IPS-20b (cell line): Measurements from ENCODE around the gene PPIP5K2.
A peak's percentile ranks its signal among the peaks of the same experiment; 100 is the strongest.
"Not testable (repeated sequence)": the region's sequence is repeated elsewhere in the genome, so short reads cannot be mapped to it uniquely, and the experiment has no call there.

Source experiments
- H3K27ac ChIP-seq: one replicate; pipeline ENCODE4 v1.5.1; 2013; ENCODE audit warnings: low read length
- H3K27me3 ChIP-seq: 2 replicates; pipeline ENCODE4 v1.6.1; 2013; ENCODE audit warnings: mild to moderate bottlenecking, low read length, inconsistent platforms; ENCODE audit not compliant: insufficient read depth
- H3K36me3 ChIP-seq: 2 replicates; pipeline ENCODE4 v1.6.1; 2013; ENCODE audit warnings: low read depth, mild to moderate bottlenecking, inconsistent platforms, low read length, moderate library complexity; ENCODE audit not compliant: insufficient read depth
- H3K4me1 ChIP-seq: 2 replicates; pipeline ENCODE4 v1.6.1; 2013; ENCODE audit warnings: mild to moderate bottlenecking, control low read depth, inconsistent platforms, low read length, moderate library complexity; ENCODE audit not compliant: insufficient read depth
- H3K4me3 ChIP-seq: 2 replicates; pipeline ENCODE4 v1.5.1; 2013; ENCODE audit warnings: mild to moderate bottlenecking, low read length, inconsistent platforms
- H3K9ac ChIP-seq: 2 replicates; pipeline ENCODE4 v1.6.1; 2013; ENCODE audit warnings: low read depth, mild to moderate bottlenecking, inconsistent platforms, low read length, moderate library complexity
- H3K9me3 ChIP-seq: 2 replicates; pipeline ENCODE4 v1.6.1; 2013; ENCODE audit warnings: mild to moderate bottlenecking, low read depth, low read length, inconsistent platforms; ENCODE audit not compliant: insufficient read depth

Gene PPIP5K2

GRCh38 chr5:103122242-103122641 lies 2.1 kb downstream of the PPIP5K2 start:
- 0 out of 2 replicates have a peak overlapping the region, but pooled peaks have one; percentile 96 for H3K4me3 ChIP-seq
- H3K4me1 ChIP-seq, result peaks cover 6% of the 10 kb centered on the region; the same call in 1 of the 2 replicates
- H3K27me3 ChIP-seq, result no peaks in the 10 kb centered on the region
- H3K9me3 ChIP-seq, result no peaks in the 10 kb centered on the region
- H3K36me3 ChIP-seq, result no peaks in the 10 kb centered on the region
- H3K27ac ChIP-seq, result no peak overlapping the region
- no peak overlapping the region for H3K9ac ChIP-seq

GRCh38 chr5:103126557-103126956 lies 6.5 kb downstream of the PPIP5K2 start:
- no peaks in the 10 kb centered on the region for H3K36me3 ChIP-seq
- H3K27ac ChIP-seq, result no peak overlapping the region
- no peaks in the 10 kb centered on the region for H3K9me3 ChIP-seq
- H3K9ac ChIP-seq, result no peak overlapping the region
- H3K4me1 ChIP-seq, result peaks cover 2% of the 10 kb centered on the region; the same call in 1 of the 2 replicates
- no peak overlapping the region for H3K4me3 ChIP-seq
- H3K27me3 ChIP-seq, result no peaks in the 10 kb centered on the region

DNA sequence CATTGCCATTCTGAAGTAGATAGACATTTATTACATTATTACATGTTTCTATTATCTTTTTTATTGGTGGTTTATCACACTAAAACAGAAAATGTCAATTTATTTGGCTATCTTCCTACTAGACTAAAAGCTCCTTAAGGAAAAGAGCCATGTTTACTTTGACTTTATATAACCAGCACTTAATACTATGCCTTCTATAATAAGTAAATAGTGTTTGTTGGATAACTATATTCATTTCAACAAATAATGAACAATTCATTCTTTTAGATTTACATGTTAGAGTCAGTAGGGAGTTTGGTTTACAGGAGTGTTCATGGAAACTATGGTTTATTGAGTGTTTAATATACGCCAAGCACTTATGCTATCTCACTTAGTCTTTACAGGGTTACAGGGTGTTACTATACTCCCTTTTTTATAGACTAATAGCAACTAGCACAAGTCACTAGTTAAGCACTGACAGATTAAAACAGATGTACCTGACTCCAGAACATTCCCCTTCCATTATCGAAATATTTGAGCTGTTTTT lies 7.3 kb downstream of the PPIP5K2 start:
- Histone ChIP-seq H3K9ac (no peak overlapping the region), H3K27ac (no peak overlapping the region), H3K27me3 (no peaks in the 10 kb centered on the region), H3K9me3 (no peaks in the 10 kb centered on the region), H3K4me3 (no peak overlapping the region), H3K4me1 (no peaks in the 10 kb centered on the region), H3K36me3 (no peaks in the 10 kb centered on the region)

DNA sequence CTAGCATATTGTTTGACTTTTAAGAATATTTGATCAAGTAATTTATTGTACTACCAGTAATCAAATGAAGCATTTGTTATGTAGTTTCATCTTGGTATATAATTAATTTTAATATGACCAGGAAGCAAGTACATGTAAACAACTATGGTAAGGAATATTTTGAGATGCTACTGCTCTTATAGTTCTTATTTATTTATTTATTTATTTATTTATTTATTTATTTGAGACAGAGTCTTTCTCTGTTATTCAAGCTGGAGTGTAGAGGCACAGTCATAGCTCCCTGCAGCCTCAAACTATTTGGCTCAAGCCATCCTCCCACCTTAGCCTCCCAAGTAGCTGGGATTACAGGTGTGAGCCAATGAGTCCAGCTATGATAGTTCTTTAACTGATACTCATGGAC lies 8.1 kb downstream of the PPIP5K2 start:
- Histone ChIP-seq H3K4me1 (no peaks in the 10 kb centered on the region), H3K4me3 (no peak overlapping the region), H3K9me3 (no peaks in the 10 kb centered on the region), H3K27me3 (no peaks in the 10 kb centered on the region), H3K9ac (no peak overlapping the region), H3K36me3 (no peaks in the 10 kb centered on the region), H3K27ac (no peak overlapping the region)

- Histone ChIP-seq H3K9ac (no peak overlapping the region), H3K9me3 (no peaks in the 10 kb centered on the region), H3K27ac (no peak overlapping the region), H3K27me3 (no peaks in the 10 kb centered on the region), H3K4me3 (no peak overlapping the region), H3K36me3 (no peaks in the 10 kb centered on the region), H3K4me1 (no peaks in the 10 kb centered on the region)
These were observed 12.6 kb downstream of the PPIP5K2 start for GRCh38 chr5:103132684-103133083.

GRCh38 chr5:103133231-103133630 lies 13.1 kb downstream of the PPIP5K2 start:
- no peaks in the 10 kb centered on the region for H3K27me3 ChIP-seq
- H3K9me3 ChIP-seq, result no peaks in the 10 kb centered on the region
- H3K4me1 ChIP-seq, result no peaks in the 10 kb centered on the region
- no peak overlapping the region for H3K4me3 ChIP-seq
- no peak overlapping the region for H3K27ac ChIP-seq
- no peaks in the 10 kb centered on the region for H3K36me3 ChIP-seq
- no peak overlapping the region for H3K9ac ChIP-seq

GRCh38 chr5:103135461-103135860 lies 15.4 kb downstream of the PPIP5K2 start:
- no peak overlapping the region for H3K27ac ChIP-seq
- H3K9ac ChIP-seq, result no peak overlapping the region
- no peaks in the 10 kb centered on the region for H3K9me3 ChIP-seq
- H3K4me1 ChIP-seq, result no peaks in the 10 kb centered on the region
- no peak overlapping the region for H3K4me3 ChIP-seq
- no peaks in the 10 kb centered on the region for H3K27me3 ChIP-seq
- H3K36me3 ChIP-seq, result peaks cover 10% of the 10 kb centered on the region; the same call in 1 of the 2 replicates

DNA sequence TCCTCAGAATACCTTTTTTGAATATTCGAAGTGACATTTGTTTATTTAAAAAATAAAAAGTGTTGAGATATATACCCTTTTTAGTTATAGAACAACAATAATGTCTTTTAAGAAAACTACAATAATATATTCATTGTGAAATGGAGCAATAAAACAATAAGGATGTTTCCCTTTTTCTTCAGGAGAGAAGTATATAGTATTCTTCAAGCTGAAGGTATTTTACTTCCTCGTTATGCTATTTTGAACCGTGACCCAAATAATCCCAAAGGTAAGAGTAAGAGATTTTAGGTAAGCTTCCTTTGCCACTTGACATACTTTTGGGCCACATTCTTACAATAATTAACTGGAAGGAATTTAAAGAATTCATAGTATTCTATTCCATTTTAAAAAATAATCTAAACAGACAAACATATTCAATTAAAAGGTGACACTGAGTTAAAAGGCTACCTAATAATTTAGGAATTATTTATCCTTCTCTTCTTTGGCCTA lies 18.1 kb downstream of the PPIP5K2 start:
- Histone ChIP-seq H3K36me3 (peaks cover 10% of the 10 kb centered on the region; the same call in 1 of the 2 replicates), H3K27me3 (no peaks in the 10 kb centered on the region), H3K4me3 (no peak overlapping the region), H3K9me3 (no peaks in the 10 kb centered on the region), H3K9ac (no peak overlapping the region), H3K27ac (no peak overlapping the region), H3K4me1 (no peaks in the 10 kb centered on the region)

- Histone ChIP-seq H3K4me1 (no peaks in the 10 kb centered on the region), H3K4me3 (no peak overlapping the region), H3K27me3 (no peaks in the 10 kb centered on the region), H3K36me3 (peaks cover 10% of the 10 kb centered on the region; the same call in 1 of the 2 replicates), H3K9ac (no peak overlapping the region), H3K27ac (no peak overlapping the region), H3K9me3 (no peaks in the 10 kb centered on the region)
These were observed 19.3 kb downstream of the PPIP5K2 start for GRCh38 chr5:103139264-103139865.

DNA sequence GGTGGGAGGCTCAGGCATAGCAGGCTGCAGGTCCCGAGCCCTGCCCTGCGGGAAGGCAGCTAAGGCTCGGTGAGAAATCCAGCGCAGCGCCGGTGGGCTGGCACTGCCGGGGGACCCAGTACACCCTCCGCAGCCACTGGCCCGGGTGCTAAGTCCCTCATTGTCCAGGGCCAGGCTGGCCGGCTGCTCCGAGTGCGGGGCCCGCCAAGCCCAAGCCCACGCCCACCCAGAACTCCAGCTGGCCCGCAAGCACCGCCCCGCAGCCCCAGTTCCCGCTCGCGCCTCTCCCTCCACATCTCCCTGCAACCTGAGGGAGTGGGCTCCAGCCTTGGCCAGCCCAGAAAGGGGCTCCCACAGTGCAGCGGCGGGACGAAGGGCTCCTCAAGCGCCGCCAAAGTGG lies 22.0 kb downstream of the PPIP5K2 start:
- not testable (repeated sequence) for H3K27me3 ChIP-seq, H3K4me1 ChIP-seq, H3K4me3 ChIP-seq, H3K9me3 ChIP-seq, H3K36me3 ChIP-seq, H3K27ac ChIP-seq, H3K9ac ChIP-seq

DNA sequence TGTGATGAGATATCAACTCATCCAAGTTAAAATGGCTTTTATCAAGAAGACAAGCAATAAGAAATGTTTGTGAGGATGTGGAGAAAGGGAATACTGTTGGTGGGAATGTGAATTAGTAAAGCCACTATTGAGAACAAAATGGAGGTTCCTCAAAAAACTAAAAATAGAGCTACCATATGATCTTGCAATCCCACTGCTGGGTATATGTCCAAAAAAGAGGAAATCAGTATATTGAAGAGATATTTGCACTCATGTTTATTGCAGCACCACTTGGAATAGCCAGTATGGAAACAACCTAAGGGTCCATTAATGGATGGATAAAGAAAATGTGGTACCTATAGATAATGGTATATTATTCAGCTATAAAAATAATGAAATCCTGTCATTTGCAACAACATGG lies 25.1 kb downstream of the PPIP5K2 start:
- no peak overlapping the region for H3K27ac ChIP-seq
- H3K4me3 ChIP-seq, result no peak overlapping the region
- H3K9me3 ChIP-seq, result no peaks in the 10 kb centered on the region
- no peaks in the 10 kb centered on the region for H3K4me1 ChIP-seq
- H3K36me3 ChIP-seq, result peaks cover 7% of the 10 kb centered on the region
- no peak overlapping the region for H3K9ac ChIP-seq
- H3K27me3 ChIP-seq, result no peaks in the 10 kb centered on the region

DNA sequence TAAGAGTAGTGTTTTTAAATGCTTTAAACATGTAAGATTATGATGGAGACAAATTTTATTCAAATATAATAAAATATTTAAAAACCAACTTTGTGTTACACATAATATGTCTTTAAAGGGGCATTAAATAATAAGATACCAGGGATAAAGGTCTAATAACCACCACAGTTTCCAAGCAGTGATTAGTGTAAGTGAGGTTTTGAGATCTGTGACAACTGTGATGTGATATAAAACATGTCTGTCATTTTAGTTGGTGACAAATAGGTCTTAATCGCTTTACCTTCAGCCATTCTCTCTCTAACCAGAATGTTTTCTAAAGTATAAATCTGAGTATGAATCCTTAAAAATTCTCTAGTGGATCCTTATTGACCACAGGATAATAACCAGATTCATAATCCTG lies 28.1 kb downstream of the PPIP5K2 start:
- Histone ChIP-seq H3K9me3 (no peaks in the 10 kb centered on the region), H3K27me3 (no peaks in the 10 kb centered on the region), H3K4me1 (no peaks in the 10 kb centered on the region), H3K9ac (no peak overlapping the region), H3K36me3 (peaks cover 20% of the 10 kb centered on the region), H3K27ac (no peak overlapping the region), H3K4me3 (no peak overlapping the region)
